ENCODE measurements around the gene RFWD3.
"Not testable (repeated sequence)": the region's sequence is repeated elsewhere in the genome, so short reads cannot be mapped to it uniquely, and the experiment has no call there.

The RFWD3 gene, protein sequence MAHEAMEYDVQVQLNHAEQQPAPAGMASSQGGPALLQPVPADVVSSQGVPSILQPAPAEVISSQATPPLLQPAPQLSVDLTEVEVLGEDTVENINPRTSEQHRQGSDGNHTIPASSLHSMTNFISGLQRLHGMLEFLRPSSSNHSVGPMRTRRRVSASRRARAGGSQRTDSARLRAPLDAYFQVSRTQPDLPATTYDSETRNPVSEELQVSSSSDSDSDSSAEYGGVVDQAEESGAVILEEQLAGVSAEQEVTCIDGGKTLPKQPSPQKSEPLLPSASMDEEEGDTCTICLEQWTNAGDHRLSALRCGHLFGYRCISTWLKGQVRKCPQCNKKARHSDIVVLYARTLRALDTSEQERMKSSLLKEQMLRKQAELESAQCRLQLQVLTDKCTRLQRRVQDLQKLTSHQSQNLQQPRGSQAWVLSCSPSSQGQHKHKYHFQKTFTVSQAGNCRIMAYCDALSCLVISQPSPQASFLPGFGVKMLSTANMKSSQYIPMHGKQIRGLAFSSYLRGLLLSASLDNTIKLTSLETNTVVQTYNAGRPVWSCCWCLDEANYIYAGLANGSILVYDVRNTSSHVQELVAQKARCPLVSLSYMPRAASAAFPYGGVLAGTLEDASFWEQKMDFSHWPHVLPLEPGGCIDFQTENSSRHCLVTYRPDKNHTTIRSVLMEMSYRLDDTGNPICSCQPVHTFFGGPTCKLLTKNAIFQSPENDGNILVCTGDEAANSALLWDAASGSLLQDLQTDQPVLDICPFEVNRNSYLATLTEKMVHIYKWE

DNA sequence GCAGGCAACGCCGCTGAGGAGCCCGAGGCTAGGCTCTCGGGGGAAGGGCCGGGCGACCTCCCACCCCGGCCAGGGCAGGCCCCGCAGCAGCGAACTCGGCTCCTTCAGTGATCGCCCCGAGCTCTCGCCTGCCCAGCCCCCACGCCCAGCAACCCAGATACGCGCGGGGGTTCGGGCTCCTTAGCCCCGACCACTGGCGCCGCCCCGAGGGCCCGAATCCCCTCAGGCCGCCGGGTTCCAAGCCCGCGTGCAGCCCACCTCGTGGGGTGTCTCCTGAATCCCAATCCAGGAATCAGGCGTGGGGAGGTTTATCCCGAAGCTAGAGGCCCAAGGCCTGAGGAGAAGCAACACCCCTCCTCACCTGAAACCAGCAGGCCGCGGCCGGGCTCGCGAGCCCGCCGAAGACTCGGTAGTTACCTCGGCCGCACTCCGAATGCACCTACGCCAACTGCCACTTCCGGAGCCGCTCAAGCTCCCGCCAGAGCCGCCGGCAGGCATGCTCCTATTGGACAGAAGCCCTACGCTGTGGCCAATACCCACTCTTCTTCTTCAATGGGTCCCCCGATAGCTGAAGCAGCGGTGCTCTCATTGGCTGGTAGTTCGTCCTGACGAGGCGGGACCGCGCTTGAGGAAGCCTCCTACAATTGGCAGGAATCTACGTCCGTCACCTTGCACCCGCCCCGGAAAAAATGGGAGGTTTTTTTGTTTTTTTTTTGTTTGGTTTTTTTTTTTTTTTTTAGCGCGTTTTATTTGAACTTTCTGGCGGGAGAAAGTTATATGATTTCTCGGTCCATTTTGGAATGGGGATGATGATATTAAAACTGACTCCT lies at the start of gene RFWD3:
RFWD3 (minus strand) TSS at position 453 of the 830 bp plus-strand sequence. CDS start 5,428 bp downstream, outside the sequence.
- peak; percentile 95 to 96 for DNase-seq

DNA sequence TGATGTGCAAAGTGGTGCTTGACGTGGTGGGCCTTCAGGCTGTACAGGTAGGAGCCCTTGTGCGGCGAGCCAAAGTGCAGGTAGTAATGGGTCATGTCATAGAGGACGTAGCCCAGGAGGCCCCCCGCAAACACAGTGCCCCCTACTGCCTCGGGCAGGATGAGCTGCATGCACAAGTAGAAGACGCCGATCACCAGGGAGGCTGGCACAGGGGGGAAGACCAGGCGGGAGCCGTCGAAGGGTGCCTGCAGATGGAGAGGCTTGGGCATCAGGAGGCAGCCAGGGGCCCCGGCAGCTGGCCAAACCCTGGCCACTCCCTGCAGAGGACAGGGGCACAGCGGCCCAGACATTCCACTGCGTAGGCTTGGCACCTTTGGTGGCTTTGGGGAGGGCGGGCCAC lies 49.7 kb upstream of the RFWD3 start:
- DNase-seq, result no peak

DNA sequence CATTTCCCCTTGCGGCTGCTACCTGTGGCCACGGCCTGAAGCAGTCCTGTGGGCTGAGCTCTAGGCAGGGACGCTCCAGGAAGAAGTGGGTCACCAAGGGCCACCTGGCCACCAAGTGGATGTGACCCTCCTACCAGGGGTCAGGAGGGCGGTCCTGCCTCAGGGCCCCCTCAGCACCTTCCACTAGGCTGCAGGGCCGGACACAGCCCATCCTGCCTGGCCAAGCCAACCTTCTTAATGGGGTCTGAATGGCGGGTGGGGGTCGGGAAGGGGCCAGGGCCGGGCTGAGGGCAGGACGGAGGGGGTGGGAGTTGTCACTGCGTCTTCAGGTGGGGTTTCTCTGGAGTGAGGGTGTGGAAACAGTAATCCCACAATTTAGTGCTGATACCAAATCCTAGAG lies 47.2 kb upstream of the RFWD3 start:
- no peak for DNase-seq

DNA sequence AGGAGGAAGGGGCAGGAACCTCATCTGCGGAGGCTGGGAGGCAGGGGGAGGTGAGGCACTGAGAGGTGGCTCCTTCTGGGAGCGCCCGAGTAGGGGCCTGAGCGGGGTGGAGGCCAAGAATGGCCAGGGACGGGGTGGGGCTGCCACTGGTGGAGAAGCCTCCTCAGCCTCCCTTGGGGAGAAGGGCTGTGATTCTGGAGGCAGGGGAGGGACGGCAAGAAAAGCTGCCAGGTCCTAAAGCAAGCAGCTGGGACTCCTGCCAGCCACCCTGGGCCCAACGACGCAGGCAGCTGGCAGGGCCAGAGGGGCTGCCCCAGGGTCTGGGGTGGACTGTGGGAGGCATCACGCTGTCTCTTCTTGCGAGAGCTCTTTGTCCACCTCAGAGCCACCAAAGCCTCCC lies 46.6 kb upstream of the RFWD3 start:
- DNase-seq, result no peak

DNA sequence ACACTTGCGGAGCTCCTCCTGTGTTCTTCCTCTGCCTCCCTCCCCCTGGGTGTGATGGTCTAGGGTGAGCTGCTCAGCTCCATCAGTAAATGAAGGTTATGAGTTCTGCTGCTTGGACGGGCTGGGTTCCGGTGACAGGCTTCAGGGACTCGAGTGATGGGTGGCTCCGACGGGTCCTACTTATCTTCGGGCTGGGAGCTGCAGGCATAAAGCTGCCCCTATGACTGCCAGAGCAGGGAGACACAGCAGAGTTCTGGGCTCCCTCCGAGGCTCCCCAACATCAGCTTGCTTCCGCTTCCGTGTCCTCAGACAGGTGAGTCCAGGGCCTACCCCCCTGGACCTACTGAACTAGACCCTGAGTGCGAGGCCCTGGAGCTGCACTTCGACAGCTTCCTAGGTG lies 45.3 kb upstream of the RFWD3 start:
- DNase-seq, result no peak

DNA sequence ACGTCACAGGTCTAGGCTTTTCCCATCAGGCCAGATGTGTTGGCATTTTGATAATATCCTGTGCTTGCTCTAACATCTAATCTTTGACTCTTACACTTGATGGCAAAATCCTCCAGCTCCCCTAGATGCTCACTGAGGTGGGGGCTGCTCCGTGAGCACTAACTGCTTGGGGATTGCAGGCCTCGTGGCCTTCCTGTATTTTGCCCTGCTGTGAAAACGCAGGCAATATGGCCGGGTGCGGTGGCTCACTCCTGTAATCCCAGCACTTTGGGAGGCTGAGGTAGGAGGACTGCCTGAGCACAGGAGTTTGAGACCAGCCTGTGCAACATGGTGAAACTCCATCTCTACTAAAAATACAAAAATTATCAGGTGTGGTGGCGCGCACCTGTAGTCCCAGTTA lies 43.7 kb upstream of the RFWD3 start:
- DNase-seq, result no peak

DNA sequence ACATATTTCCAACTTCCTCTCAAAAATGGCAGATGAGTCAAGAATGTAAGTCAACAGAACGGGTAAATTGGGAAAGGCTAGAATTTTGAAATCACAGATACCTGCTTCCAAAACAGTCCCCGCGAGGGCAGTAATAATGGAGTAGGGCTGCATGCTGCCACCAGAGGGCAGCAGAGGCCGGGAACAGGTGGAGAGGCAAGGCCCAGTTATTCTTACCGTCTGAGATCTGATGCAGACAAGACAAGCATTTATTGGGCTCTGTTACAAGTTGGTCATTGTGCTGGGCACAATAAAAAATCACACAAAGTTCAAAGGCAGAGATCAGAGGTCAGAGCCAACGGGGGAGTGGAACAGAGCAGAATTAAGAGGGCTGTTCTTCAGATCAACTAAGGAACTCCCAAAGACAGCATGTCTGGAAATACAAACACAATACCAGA lies 42.8 kb upstream of the RFWD3 start:
- peak; percentile 75 to 85 for DNase-seq

DNA sequence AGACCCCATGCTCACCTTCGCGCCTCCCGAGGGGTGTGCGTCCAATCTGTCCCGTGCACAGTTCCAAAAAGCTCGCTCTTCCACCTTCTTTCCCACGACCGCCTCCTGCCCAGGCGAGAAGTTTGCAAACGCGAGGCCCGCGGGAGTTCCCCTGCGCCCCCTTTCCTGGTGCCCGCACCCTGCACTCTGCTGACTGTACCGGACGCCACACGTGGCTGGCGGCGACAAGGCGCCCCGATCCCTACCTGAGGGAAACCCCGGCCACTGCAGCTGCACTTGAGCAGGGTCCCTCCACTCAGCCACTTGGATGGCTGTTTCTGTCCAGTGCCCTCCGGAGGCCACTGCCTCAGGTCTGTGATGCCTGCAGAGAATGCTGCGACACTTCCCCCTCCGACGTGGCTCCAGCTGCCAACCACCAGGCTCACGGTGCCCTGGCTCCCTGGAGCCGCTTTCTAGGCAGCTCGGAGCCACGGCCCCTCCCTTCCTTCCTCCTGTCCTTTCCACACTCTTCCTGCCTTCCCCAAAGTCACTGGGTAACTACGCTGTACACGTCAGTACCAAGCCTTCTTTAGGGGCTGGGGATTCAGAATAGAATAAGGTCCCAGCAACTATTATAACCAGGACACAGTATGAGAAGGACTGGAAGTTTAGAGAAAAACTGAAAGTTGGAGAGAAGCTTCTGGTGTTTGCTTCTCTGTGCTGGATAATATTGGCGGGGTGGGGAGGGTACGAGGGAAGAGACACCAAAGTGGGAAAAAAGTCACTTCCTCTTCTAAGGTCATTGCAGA lies 34.0 kb upstream of the RFWD3 start, which contains the start of gene MLKL:
MLKL (minus strand) TSS at position 425 of the 788 bp plus-strand sequence. CDS start 5,105 bp downstream, outside the sequence.
- DNase-seq, result peak; percentile 57 to 65

DNA sequence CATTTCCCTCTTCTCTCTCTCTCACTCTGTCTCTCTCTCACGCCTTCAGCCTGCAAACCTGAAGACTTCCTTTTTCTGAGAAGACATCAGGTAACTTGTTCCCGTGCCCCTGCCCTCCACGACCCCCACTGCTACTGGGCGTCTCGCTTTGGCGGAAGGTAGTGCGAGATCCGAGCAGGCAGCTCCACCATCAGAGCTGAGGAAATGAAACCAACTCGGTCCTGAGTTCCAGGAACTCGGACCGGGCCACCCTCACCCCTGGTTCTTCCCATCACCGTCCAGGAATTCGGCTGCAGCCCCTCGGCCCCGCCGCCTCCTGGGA lies 33.4 kb upstream of the RFWD3 start:
- DNase-seq, result peak in 1 of 2 donors; percentile 26

DNA sequence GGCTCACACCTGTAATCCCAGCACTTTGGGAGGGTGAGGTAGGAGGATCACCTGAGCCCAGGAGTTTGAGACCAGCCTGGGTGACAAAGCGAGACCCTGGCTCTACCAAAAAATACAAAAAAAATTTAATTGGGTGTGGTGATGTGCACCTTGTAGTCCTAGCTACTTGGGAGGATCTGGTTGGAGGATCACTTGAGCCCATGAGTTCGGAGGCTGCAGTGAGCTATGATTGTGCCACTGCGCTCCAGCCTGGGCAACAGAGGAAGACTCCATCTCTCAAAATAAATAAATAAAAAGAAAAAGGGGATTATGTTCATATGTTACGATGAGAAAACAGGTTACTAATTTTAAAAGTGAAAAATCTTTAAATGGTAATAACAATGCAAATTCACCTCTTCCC lies 33.0 kb upstream of the RFWD3 start:
- no peak for DNase-seq

DNA sequence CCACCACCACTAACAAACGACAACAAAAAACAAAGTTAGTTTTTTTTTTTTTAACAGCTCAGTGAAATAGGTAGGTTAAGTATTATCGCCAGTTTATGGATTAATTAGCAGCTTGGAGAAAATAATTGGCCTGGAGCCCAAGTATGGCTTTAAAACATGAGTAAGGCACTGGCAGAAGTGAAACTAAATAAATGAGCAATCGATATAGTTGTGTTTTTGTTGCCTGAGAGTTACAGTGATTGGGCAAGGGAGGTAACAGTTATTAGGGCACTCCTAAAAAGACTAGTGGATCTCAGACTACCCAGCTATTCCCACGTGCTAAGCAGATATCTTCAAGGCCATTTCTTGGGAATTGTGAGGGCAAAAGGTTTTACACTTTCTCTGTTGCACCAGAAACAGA lies 31.5 kb upstream of the RFWD3 start:
- no peak for DNase-seq

DNA sequence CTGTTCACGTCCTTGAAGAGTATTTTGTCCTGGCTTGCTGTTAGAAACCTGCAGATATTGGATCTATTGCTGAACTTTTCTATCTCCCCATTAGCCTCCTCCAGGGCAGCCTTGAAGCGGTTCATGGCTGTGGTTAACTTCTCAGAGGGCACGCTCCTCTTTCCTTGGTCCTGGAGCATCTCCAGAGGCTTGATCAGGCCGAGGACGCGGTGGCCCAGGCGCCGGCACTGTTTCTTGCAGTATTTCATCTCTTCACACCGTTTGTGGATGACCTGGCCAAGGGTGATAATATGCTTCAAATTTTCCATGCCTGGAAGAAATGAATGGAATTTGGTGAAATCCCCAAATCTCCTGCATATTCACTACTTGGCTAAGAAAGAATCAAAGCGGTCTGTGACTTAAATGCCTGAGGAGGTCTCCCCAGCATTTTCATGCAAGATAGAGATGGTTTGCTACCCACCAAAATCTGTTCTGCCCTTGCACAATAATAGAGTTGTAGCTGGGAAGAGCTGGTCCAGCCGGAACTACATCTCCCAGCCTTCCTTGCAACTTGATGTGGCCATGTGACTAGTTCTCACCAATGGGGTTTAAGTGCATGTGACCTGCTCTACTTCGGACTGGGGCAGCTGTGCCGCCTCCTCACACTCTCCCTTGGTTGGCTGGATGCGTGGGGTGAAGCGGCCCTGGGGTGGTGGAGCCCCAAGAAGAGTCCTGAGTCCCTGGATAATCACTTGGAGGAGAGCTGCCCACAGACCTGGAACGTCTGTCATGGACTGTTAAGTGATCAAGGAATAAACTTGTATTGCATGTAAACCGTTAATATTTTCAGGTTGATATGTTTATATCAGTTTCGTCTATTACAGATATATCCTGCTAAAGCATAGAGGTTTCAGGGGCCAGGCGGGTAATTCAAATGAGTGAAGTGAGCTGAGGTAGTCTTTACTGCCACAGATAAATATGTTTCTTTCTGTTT lies 29.1 kb upstream of the RFWD3 start:
- DNase-seq, result peak; percentile 37 to 58

DNA sequence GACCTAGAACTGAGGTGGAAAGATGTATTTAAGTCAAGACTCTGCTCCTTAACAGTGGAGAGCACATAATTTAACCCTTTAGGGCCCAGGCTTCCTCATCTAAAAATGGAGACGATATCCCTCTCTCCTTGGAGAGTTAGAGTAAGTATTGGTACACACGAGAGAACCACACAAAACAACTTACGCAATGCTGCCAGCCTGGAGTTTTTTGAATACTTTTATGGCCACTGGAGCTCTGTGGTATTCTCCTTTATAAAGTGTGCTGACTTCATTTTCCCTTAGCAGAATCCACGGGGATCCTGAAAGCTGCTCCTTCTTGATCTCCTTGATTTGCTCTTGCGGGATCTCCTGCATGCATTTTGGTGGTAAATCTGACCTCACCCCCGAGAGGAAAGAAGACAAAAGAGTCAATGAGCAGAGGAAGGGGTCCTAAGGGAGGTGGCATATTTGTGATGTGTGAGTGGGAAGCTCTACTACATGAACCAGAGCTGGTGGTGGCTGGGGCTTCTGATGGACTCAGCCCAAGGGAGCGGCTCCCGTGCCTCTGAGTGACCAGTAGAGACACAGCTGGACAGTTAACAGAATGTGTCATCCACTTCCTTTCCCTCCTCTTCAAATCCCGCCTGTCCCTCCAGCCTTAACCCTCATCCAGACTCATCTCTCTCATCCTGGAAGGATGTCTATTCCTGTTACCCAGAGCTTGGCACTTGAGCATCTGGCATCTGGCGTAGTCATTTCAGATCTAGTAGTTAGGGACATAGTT lies 24.6 kb upstream of the RFWD3 start:
- DNase-seq, result no peak

DNA sequence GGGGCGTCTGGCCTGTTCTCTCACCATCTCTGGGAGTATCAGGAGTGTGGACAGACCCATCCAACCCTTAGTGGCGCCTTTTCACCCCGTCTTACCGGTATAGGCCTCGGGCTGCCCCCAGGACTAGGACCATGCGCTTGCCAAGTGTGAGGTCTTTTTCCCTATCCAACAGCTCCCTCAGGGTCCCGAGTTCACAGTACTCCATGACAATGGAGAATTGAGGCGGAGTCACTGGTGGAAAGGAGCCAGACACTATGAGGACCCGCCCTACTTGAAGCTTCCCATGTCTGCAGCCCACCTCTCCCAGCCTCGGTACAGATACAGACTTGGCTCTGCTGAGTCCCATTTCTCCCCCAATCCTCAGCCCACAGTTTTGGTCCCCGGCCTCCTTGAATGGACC lies 15.9 kb upstream of the RFWD3 start:
- no peak for DNase-seq

DNA sequence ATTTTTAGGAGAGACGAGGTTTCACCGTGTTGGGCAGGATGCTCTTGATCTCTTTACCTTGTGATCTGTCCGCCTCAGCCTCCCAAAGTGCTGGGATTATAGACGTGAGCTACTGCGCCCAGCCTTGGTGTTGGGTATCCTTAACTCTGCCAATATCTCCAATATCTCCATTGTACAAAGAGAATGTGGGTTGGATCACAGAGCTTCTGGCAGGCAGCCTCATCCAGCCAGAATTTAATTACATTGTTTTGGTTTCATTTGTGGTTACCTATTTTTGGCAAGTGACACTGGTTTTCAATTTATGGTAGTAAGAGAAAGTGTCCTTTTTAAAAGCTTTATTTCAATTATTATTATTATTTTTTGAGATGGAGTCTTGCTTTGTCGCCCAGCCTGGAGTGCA lies 14.0 kb upstream of the RFWD3 start:
- no peak for DNase-seq

DNA sequence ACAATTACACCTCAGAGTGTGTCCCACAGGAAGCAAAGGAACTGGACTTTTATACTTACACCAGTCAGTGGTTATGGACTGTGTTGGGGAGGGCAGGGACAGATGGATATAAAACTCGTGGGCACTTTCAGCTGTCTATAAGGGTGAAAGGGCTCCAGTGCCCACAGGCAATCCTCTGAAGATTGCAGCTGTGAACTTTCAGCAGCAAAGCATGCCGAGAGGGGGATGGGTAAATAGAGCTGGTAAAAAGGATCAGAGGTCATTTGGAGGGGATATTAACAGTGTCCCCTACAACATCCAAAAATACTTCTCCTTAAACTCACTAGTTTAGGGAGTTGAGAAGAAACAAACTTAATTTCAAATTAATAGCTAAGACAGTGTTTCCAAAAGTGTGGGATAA lies 13.3 kb upstream of the RFWD3 start:
- DNase-seq, result no peak

DNA sequence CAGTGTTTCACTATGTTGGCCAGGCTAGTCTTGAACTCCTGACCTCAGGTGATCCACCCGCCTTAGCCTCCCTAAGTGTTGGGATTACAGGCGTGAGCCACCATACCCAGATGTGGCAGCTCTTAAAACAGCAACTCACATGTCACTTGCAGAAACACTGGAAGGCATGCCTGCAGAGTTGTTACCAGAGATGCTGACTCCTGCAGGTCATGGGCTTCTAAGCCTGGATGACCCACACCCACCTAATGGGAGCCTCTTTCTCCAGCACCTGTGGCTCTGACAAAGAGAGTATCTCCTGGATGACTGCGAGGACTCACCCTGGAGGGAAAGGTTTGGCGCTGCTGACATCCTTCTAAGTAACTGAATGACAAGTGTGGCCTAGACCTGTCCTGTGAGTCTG lies 11.2 kb upstream of the RFWD3 start:
- no peak for DNase-seq

DNA sequence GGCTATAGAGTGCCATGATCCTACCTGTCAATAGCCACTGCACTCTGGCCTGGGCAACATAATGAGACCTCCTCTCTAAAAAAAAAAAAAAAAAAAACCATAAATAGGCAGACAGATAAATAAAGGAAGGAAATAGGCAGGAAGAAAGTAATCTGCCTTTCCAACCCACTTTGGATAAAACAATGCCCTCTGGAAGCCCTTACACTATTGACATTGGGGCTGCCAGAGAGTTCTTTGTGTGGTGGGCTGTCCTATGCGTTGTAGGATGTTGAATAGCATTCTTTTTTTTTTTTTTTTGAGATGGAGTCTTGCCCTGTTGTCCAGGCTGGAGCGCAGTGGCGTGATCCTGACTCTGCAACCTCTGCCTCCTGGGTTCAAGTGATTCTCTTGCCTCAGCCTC lies 7.2 kb upstream of the RFWD3 start:
- no peak for DNase-seq

DNA sequence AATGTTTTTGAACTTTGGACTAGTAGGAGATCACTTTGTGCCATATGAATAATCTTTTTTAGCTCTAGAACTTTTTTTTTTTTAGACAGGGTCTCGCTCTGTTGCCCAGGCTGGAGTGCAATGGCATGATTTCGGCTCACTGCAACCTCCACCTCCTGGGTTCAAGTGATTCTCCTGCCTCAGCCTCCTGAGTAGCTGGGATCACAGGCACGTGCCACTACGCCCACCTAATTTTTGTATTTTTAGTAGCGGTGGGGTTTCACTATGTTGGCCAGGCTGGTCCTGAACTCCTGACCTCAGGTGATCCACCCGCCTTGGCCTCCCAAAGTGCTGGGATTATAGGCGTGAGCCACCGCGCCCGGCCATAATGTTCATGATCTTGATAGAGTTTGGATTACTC lies 2.2 kb upstream of the RFWD3 start:
- not testable (repeated sequence) for DNase-seq

DNA sequence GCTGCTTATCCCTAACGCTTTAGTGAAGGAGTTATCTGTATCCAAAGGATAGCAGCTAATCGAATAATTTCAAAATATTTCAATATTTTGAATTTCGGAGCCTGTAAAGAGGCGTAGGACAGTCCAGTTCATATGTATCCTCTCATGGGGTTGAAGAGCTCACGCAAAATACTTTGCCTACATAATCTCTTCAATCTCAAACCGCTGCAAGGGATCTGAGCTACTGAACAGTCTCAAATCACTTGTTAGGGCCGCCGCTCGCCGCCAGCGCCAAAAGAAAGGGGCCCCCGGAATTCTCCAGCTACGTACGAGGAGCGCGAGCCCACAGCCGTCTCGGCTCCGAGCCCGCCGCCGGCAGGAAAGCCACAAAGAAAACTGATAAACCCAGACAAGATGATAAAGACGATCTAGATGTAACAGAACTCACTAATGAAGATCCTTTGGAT lies 601 bp upstream of the RFWD3 start:
- DNase-seq, result no peak

Measured in activated CD4-positive, alpha-beta T cell treated with anti-CD3 and anti-CD28 coated beads for 4 hours (primary cell).